OCI-LY7 (cell line): ENCODE data around the gene SLC16A1.

ENCODE experiments used
- EZH2phosphoT487 ChIP-seq: fragments of 200-600 bp; sonication (generic); IDR thresholded peaks from 2 replicates; pipeline ENCODE4 v1.6.1; 2018; ENCODE audit warnings: low read depth, borderline replicate concordance, mild to moderate bottlenecking, mixed run types, antibody characterized with exemption, low read length, moderate library complexity, mixed read lengths
- TF ChIP-seq, protein P1 (sequence below): fragments of 200-600 bp; sonication (generic); conservative IDR thresholded peaks from 2 replicates; pipeline ENCODE4 v1.5.1; 2014; ENCODE audit warnings: mild to moderate bottlenecking, antibody characterized with exemption, low read length, moderate library complexity, mixed read lengths

DNA sequence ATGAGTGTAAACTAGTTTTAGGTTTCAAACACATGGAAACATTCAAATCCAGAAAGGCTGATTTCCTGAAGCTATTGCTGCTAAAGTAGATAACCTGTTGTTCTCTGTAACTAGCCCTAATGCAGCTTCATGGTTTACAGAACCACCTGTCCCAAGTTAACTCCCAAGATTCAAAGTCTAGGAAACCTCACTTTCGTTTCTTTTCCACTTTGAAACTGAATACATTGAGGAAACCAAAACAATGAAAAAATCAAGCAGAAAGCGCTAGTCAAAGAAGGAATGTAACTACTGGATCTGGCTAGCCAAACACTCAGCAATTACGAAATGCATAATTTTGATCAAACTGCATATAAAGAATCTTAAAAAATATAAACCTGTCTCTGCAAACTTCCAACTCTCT lies 17.8 kb downstream of the SLC16A1 start:
- TF ChIP-seq, protein P1, sequence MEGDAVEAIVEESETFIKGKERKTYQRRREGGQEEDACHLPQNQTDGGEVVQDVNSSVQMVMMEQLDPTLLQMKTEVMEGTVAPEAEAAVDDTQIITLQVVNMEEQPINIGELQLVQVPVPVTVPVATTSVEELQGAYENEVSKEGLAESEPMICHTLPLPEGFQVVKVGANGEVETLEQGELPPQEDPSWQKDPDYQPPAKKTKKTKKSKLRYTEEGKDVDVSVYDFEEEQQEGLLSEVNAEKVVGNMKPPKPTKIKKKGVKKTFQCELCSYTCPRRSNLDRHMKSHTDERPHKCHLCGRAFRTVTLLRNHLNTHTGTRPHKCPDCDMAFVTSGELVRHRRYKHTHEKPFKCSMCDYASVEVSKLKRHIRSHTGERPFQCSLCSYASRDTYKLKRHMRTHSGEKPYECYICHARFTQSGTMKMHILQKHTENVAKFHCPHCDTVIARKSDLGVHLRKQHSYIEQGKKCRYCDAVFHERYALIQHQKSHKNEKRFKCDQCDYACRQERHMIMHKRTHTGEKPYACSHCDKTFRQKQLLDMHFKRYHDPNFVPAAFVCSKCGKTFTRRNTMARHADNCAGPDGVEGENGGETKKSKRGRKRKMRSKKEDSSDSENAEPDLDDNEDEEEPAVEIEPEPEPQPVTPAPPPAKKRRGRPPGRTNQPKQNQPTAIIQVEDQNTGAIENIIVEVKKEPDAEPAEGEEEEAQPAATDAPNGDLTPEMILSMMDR, result no peak
- no peak for TF ChIP-seq EZH2phosphoT487
